Omental fat pad (tissue), 4 donors: ENCODE results near the gene KIFC3. TPM values are rescaled to one million over a fixed set of nuclear protein-coding genes. Genes with fewer than 3 reads are reported as not detected.

ENCODE experiments used
- ATAC-seq: fragments of 150-250 bp; one replicate; pipeline ENCODE4 v1.9.1; 2016; ENCODE audit warnings: mild to moderate bottlenecking, moderate library complexity; ENCODE audit not compliant: low FRiP score
- DNase-seq: peaks from one replicate; pipeline ENCODE4 v3.0.0-alpha.2; 2019; ENCODE audit warnings: low spot score
- CTCF ChIP-seq, 3 donors: fragments of 450-650 bp; IDR thresholded peaks; one replicate each; pipeline ENCODE4 v1.5.1; 2016 to 2017; ENCODE audit warnings: antibody characterized with exemption in 3 of 3, mild to moderate bottlenecking in 3 of 3, moderate library complexity in 2 of 3
- total RNA-seq, 4 donors: library from RNA; depleted of rRNA; stranded (reverse); fragments of >200 nt; gene quantifications; one replicate each; pipeline ENCODE4 v1.1.0, GENCODE V29; 2016

The KIFC3 gene
- total RNA-seq, 4 donors from 2014 or later: 41.5 to 96.9 (median 58.9) TPM

GRCh38 chr16:57745768-57746167 lies 56.5 kb downstream of the KIFC3 start:
- DNase-seq: no peak
- TF ChIP-seq CTCF (IDR thresholded peaks at IDR 0.05): no peak
- no peak for ATAC-seq

GRCh38 chr16:57744642-57744903 lies 57.7 kb downstream of the KIFC3 start:
- TF ChIP-seq CTCF (IDR thresholded peaks at IDR 0.05): no peak
- DNase-seq (no peak), ATAC-seq (no peak)

DNA sequence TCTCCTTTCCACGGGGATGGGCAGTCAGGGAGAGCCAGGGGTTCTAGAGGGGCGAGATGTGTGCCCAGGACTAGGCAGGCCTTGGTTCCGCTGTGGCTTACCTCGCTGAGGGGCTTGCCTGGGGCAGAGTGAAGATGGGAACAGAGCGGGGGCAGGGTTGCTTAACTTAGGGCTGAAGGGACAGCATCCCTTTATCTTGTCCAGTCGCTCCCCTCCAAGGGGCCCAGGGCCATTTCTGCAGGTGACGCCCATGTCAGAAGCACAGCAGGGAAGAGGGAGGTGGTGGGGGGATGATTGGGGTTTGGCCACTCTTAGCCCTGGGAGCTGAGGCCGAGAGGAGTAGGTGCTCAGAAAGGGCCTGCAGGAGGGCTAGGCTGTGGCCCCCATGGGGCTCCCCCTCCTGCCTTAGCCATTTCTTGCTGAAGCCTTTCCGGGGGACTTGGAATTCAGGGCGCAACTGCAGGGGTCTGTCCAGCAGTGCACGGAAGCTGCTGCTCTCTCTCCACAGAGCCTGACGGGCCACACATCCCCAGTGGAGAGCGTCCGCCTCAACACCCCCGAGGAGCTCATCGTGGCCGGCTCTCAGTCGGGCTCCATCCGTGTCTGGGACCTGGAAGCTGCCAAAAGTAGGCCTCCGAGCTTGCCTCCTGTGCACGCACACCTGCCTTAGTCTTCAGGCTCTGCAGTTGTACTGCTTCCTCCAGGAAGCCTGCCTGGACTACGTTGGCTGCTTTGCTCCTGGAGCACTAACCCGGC lies 58.2 kb downstream of the KIFC3 start:
- ATAC-seq: no peak
- no peak for TF ChIP-seq CTCF (IDR thresholded peaks at IDR 0.05)
- no peak for DNase-seq

DNA sequence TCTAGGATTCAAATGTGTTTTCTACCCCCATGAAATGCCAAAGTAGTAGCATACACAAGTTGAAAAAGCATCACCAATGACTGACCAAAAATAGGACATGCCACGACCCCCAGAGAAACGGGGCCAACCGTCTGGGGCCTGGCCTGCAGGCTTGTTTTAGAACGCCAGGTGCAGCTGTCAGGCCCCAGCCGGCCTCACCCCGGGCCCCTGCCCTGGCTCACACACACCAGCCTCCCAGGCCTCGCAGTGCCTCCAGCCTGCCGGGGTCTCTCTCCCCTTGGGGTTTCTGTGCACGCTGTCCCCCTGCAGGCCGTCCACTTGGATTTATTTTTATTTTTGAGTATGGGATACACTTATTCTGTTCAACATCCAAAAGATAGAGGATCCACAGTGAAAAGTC lies 58.8 kb downstream of the KIFC3 start:
- no peak for TF ChIP-seq CTCF (IDR thresholded peaks at IDR 0.05)
- DNase-seq (no peak), ATAC-seq (no peak)

- no peak for DNase-seq
- TF ChIP-seq CTCF (IDR thresholded peaks at IDR 0.05): no peak
- ATAC-seq: no peak
Measured at GRCh38 chr16:57742543-57742942, 59.7 kb downstream of the KIFC3 start.

DNA sequence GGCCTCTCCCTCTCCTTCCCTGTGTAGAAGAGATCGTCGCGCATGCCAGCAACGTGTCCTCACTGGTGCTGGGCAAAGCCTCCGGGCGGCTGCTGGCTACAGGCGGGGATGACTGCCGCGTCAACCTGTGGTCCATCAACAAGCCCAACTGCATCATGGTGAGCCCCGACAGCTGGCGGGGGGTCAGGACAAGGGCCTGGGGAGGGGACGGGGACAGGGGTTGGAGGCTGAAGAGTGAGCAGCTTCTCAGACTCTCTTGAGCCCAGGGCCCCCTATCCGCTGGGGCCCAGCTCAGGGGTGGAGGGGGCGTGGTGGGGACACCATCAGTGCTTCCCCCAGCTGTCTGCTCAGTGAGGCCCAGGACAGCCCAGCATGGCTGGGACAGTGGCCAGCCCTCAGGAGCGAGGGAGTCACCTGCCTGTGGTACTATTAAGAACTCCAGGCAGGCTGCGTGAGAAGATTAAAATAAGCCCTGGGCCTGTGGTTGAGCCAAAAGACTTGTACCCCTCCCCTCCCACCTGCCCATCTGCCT lies 60.6 kb downstream of the KIFC3 start:
- no peak for ATAC-seq
- no peak for DNase-seq
- TF ChIP-seq CTCF (IDR thresholded peaks at IDR 0.05): no peak

DNA sequence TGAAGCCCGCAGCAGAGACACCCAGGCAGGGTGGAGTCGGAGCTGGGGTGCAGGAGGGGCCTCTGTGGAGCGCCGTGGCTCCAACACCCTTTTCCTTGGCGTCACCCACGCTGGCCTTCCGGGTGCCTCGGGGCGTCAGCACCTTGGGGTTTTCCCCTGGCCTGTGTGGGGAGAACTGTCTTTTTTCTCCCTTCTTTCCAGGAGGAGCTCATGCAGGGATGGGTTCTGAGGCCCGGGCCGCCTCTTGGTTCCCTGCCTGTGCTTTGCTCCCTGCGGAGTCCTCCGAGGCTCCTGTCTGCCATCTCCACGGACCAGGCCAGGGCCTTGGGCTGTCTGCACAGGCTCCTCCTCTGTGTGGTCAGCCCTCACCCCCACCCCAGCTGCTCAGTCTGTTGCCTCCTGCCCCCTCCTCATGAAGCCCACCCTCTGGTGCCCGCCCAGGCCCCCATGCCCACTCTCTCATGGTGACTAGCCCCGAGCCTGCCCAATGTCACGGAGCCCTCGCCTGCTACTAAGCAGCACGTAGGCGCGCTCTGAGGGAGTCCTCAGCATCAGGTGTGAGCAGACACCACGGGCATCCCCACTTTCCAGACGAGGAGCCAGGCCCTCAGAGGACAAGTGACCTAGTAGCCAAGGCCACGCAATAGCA lies 61.7 kb downstream of the KIFC3 start:
- ATAC-seq (no peak), DNase-seq (no peak)
- TF ChIP-seq CTCF (IDR thresholded peaks at IDR 0.05): no peak
